ENCODE measurements around the gene PRAMEF11.

DNA sequence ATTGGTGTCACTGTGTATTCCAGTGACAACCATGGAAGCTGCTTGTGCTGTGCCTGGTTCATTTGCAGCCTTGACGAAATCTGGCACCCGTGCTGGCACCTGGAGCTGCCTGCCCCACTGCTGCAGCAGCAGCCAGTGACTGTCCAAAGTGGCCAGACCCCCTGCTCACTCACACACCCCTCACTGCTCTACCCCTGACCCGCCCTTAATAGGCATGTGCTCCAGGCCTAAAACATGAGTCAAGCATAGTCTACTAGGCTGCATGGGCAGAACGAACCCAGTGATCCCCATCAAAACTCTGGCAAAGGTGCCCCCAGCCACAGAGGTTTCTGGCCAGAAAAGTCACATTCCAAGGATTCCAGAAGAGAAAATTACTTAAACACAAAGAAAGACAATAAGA, 32.3 kb downstream of the PRAMEF11 start:
- TF ChIP-seq, protein P1, sequence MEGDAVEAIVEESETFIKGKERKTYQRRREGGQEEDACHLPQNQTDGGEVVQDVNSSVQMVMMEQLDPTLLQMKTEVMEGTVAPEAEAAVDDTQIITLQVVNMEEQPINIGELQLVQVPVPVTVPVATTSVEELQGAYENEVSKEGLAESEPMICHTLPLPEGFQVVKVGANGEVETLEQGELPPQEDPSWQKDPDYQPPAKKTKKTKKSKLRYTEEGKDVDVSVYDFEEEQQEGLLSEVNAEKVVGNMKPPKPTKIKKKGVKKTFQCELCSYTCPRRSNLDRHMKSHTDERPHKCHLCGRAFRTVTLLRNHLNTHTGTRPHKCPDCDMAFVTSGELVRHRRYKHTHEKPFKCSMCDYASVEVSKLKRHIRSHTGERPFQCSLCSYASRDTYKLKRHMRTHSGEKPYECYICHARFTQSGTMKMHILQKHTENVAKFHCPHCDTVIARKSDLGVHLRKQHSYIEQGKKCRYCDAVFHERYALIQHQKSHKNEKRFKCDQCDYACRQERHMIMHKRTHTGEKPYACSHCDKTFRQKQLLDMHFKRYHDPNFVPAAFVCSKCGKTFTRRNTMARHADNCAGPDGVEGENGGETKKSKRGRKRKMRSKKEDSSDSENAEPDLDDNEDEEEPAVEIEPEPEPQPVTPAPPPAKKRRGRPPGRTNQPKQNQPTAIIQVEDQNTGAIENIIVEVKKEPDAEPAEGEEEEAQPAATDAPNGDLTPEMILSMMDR (conservative IDR thresholded peaks at IDR 0.05), result no peak
- no peak for TF ChIP-seq EZH2 (IDR thresholded peaks at IDR 0.05; ENCODE audit: low read depth)

Data from PC-9 (cell line).